IMR-90 (cell line): Measurements from ENCODE around the gene NPEPL1. TPM values are rescaled to one million over a fixed set of nuclear protein-coding genes. Genes with fewer than 3 reads are reported as not detected.
A peak's percentile ranks its signal among the peaks of the same experiment; 100 is the strongest.

ENCODE experiments used
- ATAC-seq: fragments of 200-7000 bp; cut with Tn5 transposase; 2 replicates; pipeline ENCODE4 v1.9.1; 2020; ENCODE audit warnings: low read depth, mild to moderate bottlenecking, moderate library complexity
- BruUV-seq: library from RNA; stranded (reverse); fragments of 400-500 nt; replicated peaks from 2 replicates; lab custom pipeline; 2021; lab: Mats Ljungman, UMichigan
- CTCF ChIA-PET: fragments of 300-600 bp; formaldehyde crosslinking; extraction: SDS; loops from one replicate; lab custom pipeline; 2021; ENCODE audit warnings: antibody characterized with exemption; lab: Yijun Ruan, JAX
- POLR2A ChIA-PET: fragments of 300-600 bp; sonication (Branson Sonifier 250); formaldehyde crosslinking; loops from one replicate; lab custom pipeline; 2022; ENCODE audit warnings: antibody characterized with exemption; ENCODE audit not compliant: unreplicated experiment; lab: Charles Lee
- DNase-seq: peaks from one replicate; pipeline ENCODE4 v3.0.0; 2013
- H2AFZ ChIP-seq: replicated peaks from 2 replicates; pipeline ENCODE3; 2013; ENCODE audit warnings: low read length, mild to moderate bottlenecking; ENCODE audit not compliant: poor library complexity
- H2AK5ac ChIP-seq: 2 replicates; pipeline ENCODE4 v1.6.1; 2013; ENCODE audit warnings: low read depth, low read length, inconsistent platforms
- H2AK9ac ChIP-seq: replicated peaks from 2 replicates; pipeline ENCODE3; 2013; ENCODE audit warnings: mild to moderate bottlenecking, low read depth, low read length, moderate library complexity; ENCODE audit not compliant: poor library complexity
- H2BK120ac ChIP-seq: 2 replicates; pipeline ENCODE4 v1.6.1; 2013; ENCODE audit warnings: low read depth, low read length, inconsistent platforms
- H2BK15ac ChIP-seq: 3 replicates; pipeline ENCODE4 v1.6.1; 2013; ENCODE audit warnings: low read depth, low read length, inconsistent platforms
- H2BK20ac ChIP-seq: 2 replicates; pipeline ENCODE4 v1.6.1; 2013; ENCODE audit warnings: low read depth, mild to moderate bottlenecking, inconsistent platforms, low read length, moderate library complexity
- H2BK5ac ChIP-seq: 2 replicates; pipeline ENCODE4 v1.6.1; 2013; ENCODE audit warnings: mild to moderate bottlenecking, low read depth, low read length, inconsistent platforms; ENCODE audit not compliant: poor library complexity, severe bottlenecking
- H3K14ac ChIP-seq: replicated peaks from 2 replicates; pipeline ENCODE4 v1.6.1; 2013; ENCODE audit warnings: low read depth, low read length, inconsistent platforms
- H3K18ac ChIP-seq: 2 replicates; pipeline ENCODE4 v1.6.1; 2013; ENCODE audit warnings: low read depth, low read length, control low read depth
- H3K23ac ChIP-seq: 2 replicates; pipeline ENCODE4 v1.6.1; 2013; ENCODE audit warnings: low read depth, low read length, inconsistent platforms
- H3K27ac ChIP-seq: 2 replicates; pipeline ENCODE4 v1.5.1; 2013; ENCODE audit warnings: mild to moderate bottlenecking, control low read depth, low read length; ENCODE audit not compliant: insufficient read depth
- H3K27me3 ChIP-seq: 2 replicates; pipeline ENCODE4 v1.6.1; 2013; ENCODE audit warnings: low read length; ENCODE audit not compliant: control insufficient read depth, insufficient read depth
- H3K36me3 ChIP-seq: 2 replicates; pipeline ENCODE4 v1.6.1; 2013; ENCODE audit warnings: low read length, mixed read lengths; ENCODE audit not compliant: control insufficient read depth, insufficient read depth
- H3K4ac ChIP-seq: 2 replicates; pipeline ENCODE4 v1.6.1; 2013; ENCODE audit warnings: low read depth, low read length, inconsistent platforms
- H3K4me1 ChIP-seq: 2 replicates; pipeline ENCODE4 v1.6.1; 2013; ENCODE audit warnings: low read length, mixed read lengths; ENCODE audit not compliant: control insufficient read depth, insufficient read depth
- H3K4me2 ChIP-seq: 2 replicates; pipeline ENCODE4 v1.6.1; 2013; ENCODE audit warnings: low read depth, mild to moderate bottlenecking, control low read depth, low read length, moderate library complexity
- H3K4me3 ChIP-seq: 2 replicates; pipeline ENCODE4 v1.5.1; 2013; ENCODE audit warnings: low read depth, mild to moderate bottlenecking, control low read depth, low read length, moderate library complexity; ENCODE audit not compliant: insufficient read depth
- H3K56ac ChIP-seq: 2 replicates; pipeline ENCODE4 v1.6.1; 2013; ENCODE audit warnings: low read length, inconsistent platforms; ENCODE audit not compliant: insufficient read depth; ENCODE audit errors: extremely low read depth
- H3K79me1 ChIP-seq, 2 experiments: 2 replicates each; pipeline ENCODE4 v1.6.1; 2013; ENCODE audit warnings: low read length in 2 of 2, inconsistent platforms in 1 of 2, low read depth in 1 of 2
- H3K9ac ChIP-seq: 2 replicates; pipeline ENCODE4 v1.6.1; 2013; ENCODE audit warnings: low read depth, low read length, control low read depth
- H3K9me1 ChIP-seq: 2 replicates; pipeline ENCODE4 v1.6.1; 2013; ENCODE audit warnings: low read length, inconsistent platforms; ENCODE audit not compliant: insufficient read depth
- H3K9me3 ChIP-seq: 2 replicates; pipeline ENCODE4 v1.6.1; 2013; ENCODE audit warnings: low read length; ENCODE audit not compliant: control insufficient read depth, insufficient read depth
- H4K20me1 ChIP-seq: 2 replicates; pipeline ENCODE4 v1.6.1; 2013; ENCODE audit warnings: low read length, inconsistent platforms; ENCODE audit not compliant: insufficient read depth
- H4K5ac ChIP-seq: 2 replicates; pipeline ENCODE4 v1.6.1; 2013; ENCODE audit warnings: mild to moderate bottlenecking, low read depth, low read length, control low read depth
- H4K8ac ChIP-seq, 2 experiments: 2 replicates each; pipeline ENCODE4 v1.6.1; 2013; ENCODE audit warnings: low read depth in 2 of 2, low read length in 2 of 2, control low read depth in 1 of 2, inconsistent platforms in 1 of 2
- H4K91ac ChIP-seq: 2 replicates; pipeline ENCODE4 v1.6.1; 2013; ENCODE audit warnings: low read depth, low read length, inconsistent platforms; ENCODE audit not compliant: insufficient read depth
- BHLHE40 ChIP-seq: fragments of 150-350 bp; IDR thresholded peaks from 2 replicates; pipeline ENCODE4 v1.6.1; 2016; ENCODE audit warnings: mild to moderate bottlenecking, low read depth, low read length
- CEBPB ChIP-seq: IDR thresholded peaks from 2 replicates; pipeline ENCODE4 v1.6.1; 2012; ENCODE audit warnings: low read depth, low read length, improper control_type of control experiment
- CHD1 ChIP-seq: IDR thresholded peaks from 2 replicates; pipeline ENCODE4 v1.6.1; 2012; ENCODE audit warnings: low read depth, low read length, improper control_type of control experiment
- FOS ChIP-seq: fragments of 150-350 bp; IDR thresholded peaks from 2 replicates; pipeline ENCODE4 v1.6.1; 2016; ENCODE audit warnings: low read depth, low read length
- MAFK ChIP-seq: IDR thresholded peaks from 2 replicates; pipeline ENCODE4 v1.6.1; 2012; ENCODE audit warnings: low read depth, low read length, improper control_type of control experiment
- MAZ ChIP-seq: IDR thresholded peaks from 2 replicates; pipeline ENCODE4 v1.6.1; 2012; ENCODE audit warnings: low read depth, mild to moderate bottlenecking, low read length, improper control_type of control experiment, moderate library complexity, borderline replicate concordance
- MXI1 ChIP-seq: IDR thresholded peaks from 2 replicates; pipeline ENCODE4 v1.6.1; 2012; ENCODE audit warnings: low read depth, mild to moderate bottlenecking, low read length, moderate library complexity, borderline replicate concordance
- NFE2L2 ChIP-seq: fragments of 150-350 bp; IDR thresholded peaks from 2 replicates; pipeline ENCODE4 v1.6.1; 2016; ENCODE audit warnings: low read depth, mild to moderate bottlenecking, low read length
- POLR2A ChIP-seq: IDR thresholded peaks from 2 replicates; pipeline ENCODE4 v1.6.1; 2012; ENCODE audit warnings: mild to moderate bottlenecking, low read depth, low read length
- RAD21 ChIP-seq: IDR thresholded peaks from 2 replicates; pipeline ENCODE4 v1.6.1; 2012; ENCODE audit warnings: low read length, improper control_type of control experiment
- RCOR1 ChIP-seq: IDR thresholded peaks from 2 replicates; pipeline ENCODE4 v1.6.1; 2012; ENCODE audit warnings: mild to moderate bottlenecking, low read length, improper control_type of control experiment; ENCODE audit not compliant: insufficient replicate concordance
- RFX5 ChIP-seq: IDR thresholded peaks from 2 replicates; pipeline ENCODE4 v1.8.0; 2012; ENCODE audit warnings: low read depth, mild to moderate bottlenecking, low read length, moderate library complexity
- SMC3 ChIP-seq: fragments of 150-350 bp; IDR thresholded peaks from 2 replicates; pipeline ENCODE4 v1.6.1; 2016; ENCODE audit warnings: low read depth, mild to moderate bottlenecking, antibody characterized with exemption, low read length, moderate library complexity
- WGBS, 2 experiments: methylation state at CpG; one replicate each; pipeline versions ENCODE4 v1.1.5 to v1.1.7; 2013; ENCODE audit warnings: missing lambda C conversion rate in 2 of 2; ENCODE audit not compliant: insufficient read length in 1 of 2; ENCODE audit errors: extremely low coverage in 2 of 2; 5-methylcytosine and 5-hydroxymethylcytosine counted together
- dilution Hi-C: fragments of 300-500 bp; cut with HindIII; formaldehyde crosslinking; loops from one replicate; pipeline ENCODE4 v1.14.3; 2018; ENCODE audit warnings: low sequenced_read_pairs; ENCODE audit not compliant: unreplicated experiment
- in situ Hi-C: fragments of 300-500 bp; cut with MboI; formaldehyde crosslinking; loops from 3 replicates; pipeline ENCODE4 v1.14.3; 2019; ENCODE audit warnings: low sequenced_read_pairs, inconsistent platforms, mixed read lengths
- intact Hi-C: fragments of 100-400 bp; cut with micrococcal nuclease; formaldehyde crosslinking; loops from 2 replicates; pipeline ENCODE4 v1.10.0; 2022
- polyA plus RNA-seq, 3 experiments: library from polyadenylated mRNA; depleted of rRNA; stranded (reverse); fragments of >200 nt; gene quantifications; 2 replicates each; pipeline ENCODE4 v1.2.3, GENCODE V29; 2012; ENCODE audit warnings: low replicate concordance in 1 of 3
- total RNA-seq: library from RNA; depleted of rRNA; stranded (reverse); fragments of >200 nt; gene quantifications from 2 replicates; pipeline ENCODE4 v1.2.3, GENCODE V29; 2012
- TF ChIP-seq, protein P1 (sequence below): conservative IDR thresholded peaks from 2 replicates; pipeline ENCODE4 v1.5.1; 2012; ENCODE audit warnings: mild to moderate bottlenecking, low read depth, low read length, improper control_type of control experiment
- TF ChIP-seq, protein P2 (sequence below): fragments of 150-350 bp; IDR thresholded peaks from 2 replicates; pipeline ENCODE4 v1.6.1; 2016; ENCODE audit warnings: low read depth, mild to moderate bottlenecking, low read length, moderate library complexity, borderline replicate concordance
- TF ChIP-seq, protein P3 (sequence below): fragments of 150-350 bp; IDR thresholded peaks from 2 replicates; pipeline ENCODE4 v1.6.1; 2017; ENCODE audit warnings: mild to moderate bottlenecking, antibody characterized with exemption, low read length, low read depth

NPEPL1 gene
- total and polyA plus RNA-seq, 2 of the 4 experiments (the other 2 are of a cell fraction) = 6.3 to 10.4 TPM

- Histone ChIP-seq H3K36me3 (no peaks in the 10 kb centered on the region), H3K4ac (no peak overlapping the region), H3K27me3 (no peaks in the 10 kb centered on the region), H2AK5ac (no peak overlapping the region), H3K79me1 (peaks cover 0 to 3% of the 10 kb centered on the region in 2 experiments; a peak in 2 of 4 replicates), H2BK20ac (no peak overlapping the region), H3K4me2 (no peak overlapping the region), H3K23ac (no peak overlapping the region), H3K9me3 (no peaks in the 10 kb centered on the region), H4K8ac (no peak overlapping the region), H2AK9ac (no peak overlapping the region), H3K9ac (no peak overlapping the region), H4K91ac (no peak overlapping the region), H3K9me1 (peaks cover 8% of the 10 kb centered on the region), H3K4me1 (peaks cover 14% of the 10 kb centered on the region), H3K14ac (no peak overlapping the region), H3K4me3 (no peak overlapping the region), H4K20me1 (no peaks in the 10 kb centered on the region), H2BK15ac (no peak overlapping the region), H3K56ac (no peak overlapping the region), H2AFZ (no peak overlapping the region), H3K27ac (no peak overlapping the region), H2BK120ac (no peak overlapping the region), H2BK5ac (peak overlapping the region; percentile 75), H3K18ac (no peak overlapping the region), H4K5ac (no peak overlapping the region)
- dilution Hi-C loops = no loop called here
- 100% methylated on average over 1 of the region's 4 CpGs; no CpG with 5 or more reads in 1 of the 2 experiments for WGBS, 2 experiments
- POLR2A ChIA-PET = no interaction called here
- no TSS peak for BruUV-seq
- ATAC-seq (no peak), DNase-seq (no peak)
- CTCF ChIA-PET = no interaction called here
- TF ChIP-seq, protein P1, sequence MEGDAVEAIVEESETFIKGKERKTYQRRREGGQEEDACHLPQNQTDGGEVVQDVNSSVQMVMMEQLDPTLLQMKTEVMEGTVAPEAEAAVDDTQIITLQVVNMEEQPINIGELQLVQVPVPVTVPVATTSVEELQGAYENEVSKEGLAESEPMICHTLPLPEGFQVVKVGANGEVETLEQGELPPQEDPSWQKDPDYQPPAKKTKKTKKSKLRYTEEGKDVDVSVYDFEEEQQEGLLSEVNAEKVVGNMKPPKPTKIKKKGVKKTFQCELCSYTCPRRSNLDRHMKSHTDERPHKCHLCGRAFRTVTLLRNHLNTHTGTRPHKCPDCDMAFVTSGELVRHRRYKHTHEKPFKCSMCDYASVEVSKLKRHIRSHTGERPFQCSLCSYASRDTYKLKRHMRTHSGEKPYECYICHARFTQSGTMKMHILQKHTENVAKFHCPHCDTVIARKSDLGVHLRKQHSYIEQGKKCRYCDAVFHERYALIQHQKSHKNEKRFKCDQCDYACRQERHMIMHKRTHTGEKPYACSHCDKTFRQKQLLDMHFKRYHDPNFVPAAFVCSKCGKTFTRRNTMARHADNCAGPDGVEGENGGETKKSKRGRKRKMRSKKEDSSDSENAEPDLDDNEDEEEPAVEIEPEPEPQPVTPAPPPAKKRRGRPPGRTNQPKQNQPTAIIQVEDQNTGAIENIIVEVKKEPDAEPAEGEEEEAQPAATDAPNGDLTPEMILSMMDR = no peak
- no peak for TF ChIP-seq RCOR1
- no peak for TF ChIP-seq BHLHE40
- TF ChIP-seq RAD21 = no peak
- TF ChIP-seq FOS = no peak
- no peak for TF ChIP-seq POLR2A
- no peak for TF ChIP-seq NFE2L2
- TF ChIP-seq CEBPB = no peak
- TF ChIP-seq MAFK = no peak
- TF ChIP-seq MXI1 = no peak
- no peak for TF ChIP-seq RFX5
- TF ChIP-seq SMC3 = no peak
- TF ChIP-seq CHD1 = no peak
- no peak for TF ChIP-seq MAZ
- TF ChIP-seq, protein P2, sequence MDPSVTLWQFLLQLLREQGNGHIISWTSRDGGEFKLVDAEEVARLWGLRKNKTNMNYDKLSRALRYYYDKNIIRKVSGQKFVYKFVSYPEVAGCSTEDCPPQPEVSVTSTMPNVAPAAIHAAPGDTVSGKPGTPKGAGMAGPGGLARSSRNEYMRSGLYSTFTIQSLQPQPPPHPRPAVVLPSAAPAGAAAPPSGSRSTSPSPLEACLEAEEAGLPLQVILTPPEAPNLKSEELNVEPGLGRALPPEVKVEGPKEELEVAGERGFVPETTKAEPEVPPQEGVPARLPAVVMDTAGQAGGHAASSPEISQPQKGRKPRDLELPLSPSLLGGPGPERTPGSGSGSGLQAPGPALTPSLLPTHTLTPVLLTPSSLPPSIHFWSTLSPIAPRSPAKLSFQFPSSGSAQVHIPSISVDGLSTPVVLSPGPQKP = no peak
- TF ChIP-seq, protein P3, sequence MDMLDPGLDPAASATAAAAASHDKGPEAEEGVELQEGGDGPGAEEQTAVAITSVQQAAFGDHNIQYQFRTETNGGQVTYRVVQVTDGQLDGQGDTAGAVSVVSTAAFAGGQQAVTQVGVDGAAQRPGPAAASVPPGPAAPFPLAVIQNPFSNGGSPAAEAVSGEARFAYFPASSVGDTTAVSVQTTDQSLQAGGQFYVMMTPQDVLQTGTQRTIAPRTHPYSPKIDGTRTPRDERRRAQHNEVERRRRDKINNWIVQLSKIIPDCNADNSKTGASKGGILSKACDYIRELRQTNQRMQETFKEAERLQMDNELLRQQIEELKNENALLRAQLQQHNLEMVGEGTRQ = no peak
- intact Hi-C loops = no loop called here
- in situ Hi-C loops = no loop called here
These were observed 4.2 kb upstream of the NPEPL1 start for GRCh38 chr20:58688414-58688813.
